Measurements from ENCODE around the gene PRKAG3.

GRCh38 chr2:218875692-218876246 is 44.2 kb upstream of the PRKAG3 start:
- TF ChIP-seq CTCF (IDR thresholded peaks at IDR 0.05; ENCODE audit: insufficient read depth, low read length) (no peak), POLR2AphosphoS5 (IDR thresholded peaks at IDR 0.05; ENCODE audit: low read depth) (no peak), REST (IDR thresholded peaks at IDR 0.05; ENCODE audit: insufficient replicate concordance, low read depth) (no peak)
